ENCODE results near the gene SGK1. TPM values are rescaled to one million over a fixed set of nuclear protein-coding genes. Genes with fewer than 3 reads are reported as not detected.

SGK1 gene
- total RNA-seq, 1 donor from 2014 or later, result 6.3 TPM

GRCh38 chr6:134172706-134173365 is 145.1 kb downstream of the SGK1 start:
- DNase-seq, result no peak
- Mint-ChIP-seq H3K9me3 (ENCODE audit: unreplicated experiment) (peaks cover 11% of the 10 kb centered on the region), H3K27me3 (ENCODE audit: unreplicated experiment) (peaks cover 10% of the 10 kb centered on the region), H3K4me3 (ENCODE audit: unreplicated experiment) (no peak overlapping the region), H3K4me1 (ENCODE audit: low read depth, unreplicated experiment) (peaks cover 6% of the 10 kb centered on the region), H3K36me3 (ENCODE audit: unreplicated experiment) (no peaks in the 10 kb centered on the region), H3K27ac (ENCODE audit: unreplicated experiment) (no peak overlapping the region)
- no peak for TF ChIP-seq CTCF (IDR thresholded peaks at IDR 0.05; ENCODE audit: partially characterized antibody, unreplicated experiment)

GRCh38 chr6:134172020-134172705 is 145.7 kb downstream of the SGK1 start:
- Mint-ChIP-seq H3K4me3 (ENCODE audit: unreplicated experiment) (no peak overlapping the region), H3K9me3 (ENCODE audit: unreplicated experiment) (peaks cover 11% of the 10 kb centered on the region), H3K36me3 (ENCODE audit: unreplicated experiment) (no peaks in the 10 kb centered on the region), H3K27me3 (ENCODE audit: unreplicated experiment) (peaks cover 5% of the 10 kb centered on the region), H3K4me1 (ENCODE audit: low read depth, unreplicated experiment) (peaks cover 5% of the 10 kb centered on the region), H3K27ac (ENCODE audit: unreplicated experiment) (no peak overlapping the region)
- TF ChIP-seq CTCF (IDR thresholded peaks at IDR 0.05; ENCODE audit: partially characterized antibody, unreplicated experiment), result no peak
- no peak for DNase-seq

- no peak for DNase-seq
- H3K27me3 Mint-ChIP-seq (ENCODE audit: unreplicated experiment), result peaks cover 5% of the 10 kb centered on the region
- no peaks in the 10 kb centered on the region for H3K36me3 Mint-ChIP-seq (ENCODE audit: unreplicated experiment)
- H3K9me3 Mint-ChIP-seq (ENCODE audit: unreplicated experiment), result peaks cover 11% of the 10 kb centered on the region
- peaks cover 5% of the 10 kb centered on the region for H3K4me1 Mint-ChIP-seq (ENCODE audit: low read depth, unreplicated experiment)
- TF ChIP-seq CTCF (IDR thresholded peaks at IDR 0.05; ENCODE audit: partially characterized antibody, unreplicated experiment), result no peak
- H3K27ac Mint-ChIP-seq (ENCODE audit: unreplicated experiment), result no peak overlapping the region
- no peak overlapping the region for H3K4me3 Mint-ChIP-seq (ENCODE audit: unreplicated experiment)
These were observed 146.4 kb downstream of the SGK1 start for GRCh38 chr6:134171517-134171916.

GRCh38 chr6:134170844-134171243 is 147.1 kb downstream of the SGK1 start:
- Mint-ChIP-seq H3K4me1 (ENCODE audit: low read depth, unreplicated experiment) (peaks cover 5% of the 10 kb centered on the region), H3K9me3 (ENCODE audit: unreplicated experiment) (peaks cover 10% of the 10 kb centered on the region), H3K27me3 (ENCODE audit: unreplicated experiment) (peaks cover 3% of the 10 kb centered on the region), H3K4me3 (ENCODE audit: unreplicated experiment) (no peak overlapping the region), H3K27ac (ENCODE audit: unreplicated experiment) (no peak overlapping the region), H3K36me3 (ENCODE audit: unreplicated experiment) (no peaks in the 10 kb centered on the region)
- DNase-seq, result no peak
- no peak for TF ChIP-seq CTCF (IDR thresholded peaks at IDR 0.05; ENCODE audit: partially characterized antibody, unreplicated experiment)

- DNase-seq, result no peak
- Mint-ChIP-seq H3K36me3 (ENCODE audit: unreplicated experiment) (no peaks in the 10 kb centered on the region), H3K4me1 (ENCODE audit: low read depth, unreplicated experiment) (peaks cover 5% of the 10 kb centered on the region), H3K27me3 (ENCODE audit: unreplicated experiment) (peaks cover 2% of the 10 kb centered on the region), H3K27ac (ENCODE audit: unreplicated experiment) (no peak overlapping the region), H3K4me3 (ENCODE audit: unreplicated experiment) (no peak overlapping the region), H3K9me3 (ENCODE audit: unreplicated experiment) (peaks cover 8% of the 10 kb centered on the region)
- TF ChIP-seq CTCF (IDR thresholded peaks at IDR 0.05; ENCODE audit: partially characterized antibody, unreplicated experiment), result no peak
These were observed 147.9 kb downstream of the SGK1 start for GRCh38 chr6:134169871-134170486.
